ENCODE measurements around the gene SPEG. TPM values are rescaled to one million over a fixed set of nuclear protein-coding genes. Genes with fewer than 3 reads are reported as not detected.

Gene SPEG
- total and polyA plus RNA-seq, 2 donors (not counting 3 experiments of a cell fraction or from before 2014, with no cell fraction given) = 0.84 to 3.5 TPM

DNA sequence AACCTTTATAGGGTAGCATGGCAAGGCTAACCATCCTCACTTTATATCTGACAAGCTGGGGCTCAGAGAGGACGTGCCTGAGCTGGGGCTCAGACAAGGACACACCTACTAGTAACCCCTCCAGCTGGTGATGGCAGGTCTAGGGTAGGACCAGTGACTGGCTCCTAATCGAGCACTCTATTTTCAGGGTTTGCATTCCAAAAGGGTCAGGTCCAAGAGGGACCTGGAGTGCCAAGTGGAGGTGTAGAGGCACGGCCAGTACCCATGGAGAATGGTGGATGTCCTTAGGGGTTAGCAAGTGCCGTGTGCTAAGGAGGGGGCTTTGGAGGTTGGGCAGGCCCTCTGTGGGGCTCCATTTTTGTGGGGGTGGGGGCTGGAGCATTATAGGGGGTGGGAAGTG lies 17.7 kb upstream of the SPEG start:
- H4K20me1 ChIP-seq (replicated peaks; ENCODE audit: control insufficient read depth, extremely low read depth, insufficient read depth, low read length) = no peaks in the 10 kb centered on the region
- TF ChIP-seq, protein P1, sequence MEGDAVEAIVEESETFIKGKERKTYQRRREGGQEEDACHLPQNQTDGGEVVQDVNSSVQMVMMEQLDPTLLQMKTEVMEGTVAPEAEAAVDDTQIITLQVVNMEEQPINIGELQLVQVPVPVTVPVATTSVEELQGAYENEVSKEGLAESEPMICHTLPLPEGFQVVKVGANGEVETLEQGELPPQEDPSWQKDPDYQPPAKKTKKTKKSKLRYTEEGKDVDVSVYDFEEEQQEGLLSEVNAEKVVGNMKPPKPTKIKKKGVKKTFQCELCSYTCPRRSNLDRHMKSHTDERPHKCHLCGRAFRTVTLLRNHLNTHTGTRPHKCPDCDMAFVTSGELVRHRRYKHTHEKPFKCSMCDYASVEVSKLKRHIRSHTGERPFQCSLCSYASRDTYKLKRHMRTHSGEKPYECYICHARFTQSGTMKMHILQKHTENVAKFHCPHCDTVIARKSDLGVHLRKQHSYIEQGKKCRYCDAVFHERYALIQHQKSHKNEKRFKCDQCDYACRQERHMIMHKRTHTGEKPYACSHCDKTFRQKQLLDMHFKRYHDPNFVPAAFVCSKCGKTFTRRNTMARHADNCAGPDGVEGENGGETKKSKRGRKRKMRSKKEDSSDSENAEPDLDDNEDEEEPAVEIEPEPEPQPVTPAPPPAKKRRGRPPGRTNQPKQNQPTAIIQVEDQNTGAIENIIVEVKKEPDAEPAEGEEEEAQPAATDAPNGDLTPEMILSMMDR (IDR thresholded peaks at IDR 0.05; ENCODE audit: extremely low read depth in 1 of 2, insufficient read depth in 1 of 2, low read depth in 1 of 2, low read length in 2 of 2) = no peak
- TF ChIP-seq FOS (IDR thresholded peaks at IDR 0.05; ENCODE audit: borderline replicate concordance, insufficient read depth, low read length) (no peak), POLR2A (IDR thresholded peaks at IDR 0.05; ENCODE audit: low read depth, low read length) (no peak), GATA2 (IDR thresholded peaks at IDR 0.05; ENCODE audit: insufficient read depth, insufficient read length, low read depth, low read length) (no peak), JUN (IDR thresholded peaks at IDR 0.05; ENCODE audit: borderline replicate concordance, insufficient read depth, insufficient read length, low read depth) (no peak), MYC (IDR thresholded peaks at IDR 0.05; ENCODE audit: low read depth, low read length) (no peak), POLR2AphosphoS5 (IDR thresholded peaks at IDR 0.05; ENCODE audit: insufficient read depth, low read depth, low read length) (no peak), EZH2 (IDR thresholded peaks at IDR 0.05; ENCODE audit: borderline replicate concordance, low read depth, low read length, severe bottlenecking) (no peak)
- TF ChIP-seq, protein P2, sequence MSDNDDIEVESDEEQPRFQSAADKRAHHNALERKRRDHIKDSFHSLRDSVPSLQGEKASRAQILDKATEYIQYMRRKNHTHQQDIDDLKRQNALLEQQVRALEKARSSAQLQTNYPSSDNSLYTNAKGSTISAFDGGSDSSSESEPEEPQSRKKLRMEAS (IDR thresholded peaks at IDR 0.05; ENCODE audit: insufficient read depth, insufficient read length) = no peak
- H3K4me1 ChIP-seq (ENCODE audit: control insufficient read depth, extremely low read depth, insufficient read depth, low read length) = no peaks in the 10 kb centered on the region
- BruUV-seq (replicated peaks) = no TSS peak
- no peaks in the 10 kb centered on the region for H3K9me1 ChIP-seq (replicated peaks; ENCODE audit: control insufficient read depth, extremely low read depth, insufficient read depth, low read length)
- H3K4me2 ChIP-seq (ENCODE audit: insufficient read depth, low read length) = no peak overlapping the region
- no peaks in the 10 kb centered on the region for H3K79me2 ChIP-seq (ENCODE audit: control insufficient read depth, insufficient read depth, low read length)
- H3K4me3 ChIP-seq (replicated peaks in 1 of 3; ENCODE audit: insufficient read depth in 1 of 3, low read depth in 1 of 3, low read length in 3 of 3) = no peak overlapping the region
- no peak overlapping the region for H3K27ac ChIP-seq (ENCODE audit: insufficient read depth, low read depth, low read length)
- no peak overlapping the region for H3K9ac ChIP-seq (replicated peaks; ENCODE audit: extremely low read depth, insufficient read depth, low read length)
- POLR2A ChIA-PET = no interaction called here
- dilution Hi-C loops (cut with MboI; ENCODE audit: extremely low pct_ligation_motif_present, low sequenced_read_pairs) = no loop called here
- FAIRE-seq (no peak), DNase-seq (ENCODE audit: low read depth, low spot score) (no peak)
- CTCF ChIA-PET = interaction anchor here (0.9 to 1.9 kb wide), 4 partner anchors 10 to 143 kb away, joined by 3 to 7 read pairs (median 3); no protein-coding TSS in a partner anchor
- intact Hi-C loops (cut with micrococcal nuclease) = no loop called here
- no peaks in the 10 kb centered on the region for H3K9me3 ChIP-seq (replicated peaks; ENCODE audit: control insufficient read depth, insufficient read depth, low read length)
- H2AFZ ChIP-seq (ENCODE audit: low read depth, low read length) = no peak overlapping the region
- H3K36me3 ChIP-seq (ENCODE audit: control insufficient read depth in 2 of 2, extremely low read depth in 1 of 2, insufficient read depth in 2 of 2, low read length in 2 of 2) = no peaks in the 10 kb centered on the region
- H3K27me3 ChIP-seq (ENCODE audit: control insufficient read depth in 2 of 2, insufficient read depth in 2 of 2, low read length in 2 of 2) = peaks cover 30% of the 10 kb centered on the region in 2 experiments
